ENCODE data around the gene MARCHF3.

GRCh38 chr5:127040796-127041520 is 10.6 kb upstream of the MARCHF3 start:
- TF ChIP-seq CTCF (IDR thresholded peaks at IDR 0.05; ENCODE audit: low read length) (no peak), EZH2phosphoT487 (IDR thresholded peaks at IDR 0.05; ENCODE audit: low read length) (no peak)

Measured in MM.1S (cell line).